Renal pelvis (tissue), 4 donors: ENCODE results near the gene STK32C. TPM values are rescaled to one million over a fixed set of nuclear protein-coding genes. Genes with fewer than 3 reads are reported as not detected.

Experiments used
- DNase-seq: peaks from one replicate; pipeline ENCODE4 v3.0.0-alpha.2; 2013
- polyA plus RNA-seq, 3 donors: library from polyadenylated mRNA; unstranded; fragments of 120-200 nt; gene quantifications; one replicate each; pipeline ENCODE4 v1.2.1, GENCODE V29; 2013; ENCODE audit not compliant: insufficient read length in 3 of 3

STK32C gene
- polyA plus RNA-seq, 3 donors: 11.6 to 15.4 (median 12.4) TPM

GRCh38 chr10:132199854-132200311 is 107.9 kb downstream of the STK32C start:
- no peak for DNase-seq

DNA sequence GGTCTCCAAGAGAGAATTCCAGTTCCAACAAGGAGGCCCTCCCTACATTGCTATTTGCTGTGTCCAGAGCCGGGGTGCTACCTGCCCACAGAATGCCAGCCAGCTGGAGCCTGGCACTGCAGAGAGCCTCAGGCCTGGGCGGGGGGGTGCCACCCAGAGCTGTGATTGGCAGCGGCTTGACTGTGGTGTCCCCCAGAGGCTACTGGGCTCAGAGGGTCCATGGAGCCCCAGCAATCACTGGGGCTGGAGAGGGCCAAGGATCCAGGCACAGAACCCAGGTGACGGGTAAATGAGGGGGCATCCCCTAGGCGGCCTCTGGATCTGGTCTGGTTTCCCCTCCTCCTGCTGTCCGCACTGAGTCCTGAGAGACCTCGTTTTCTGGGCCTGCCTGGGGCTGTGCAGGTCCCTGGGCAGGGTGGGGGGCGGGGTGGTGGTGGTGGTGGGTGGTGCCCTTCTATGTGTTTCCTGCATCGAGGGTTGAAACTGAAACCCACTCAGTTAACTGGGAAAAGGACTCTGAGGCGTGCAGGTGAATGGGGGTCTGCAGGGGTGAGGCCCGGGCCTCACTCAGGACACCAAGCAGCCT is 108.4 kb downstream of the STK32C start:
- no peak for DNase-seq

DNA sequence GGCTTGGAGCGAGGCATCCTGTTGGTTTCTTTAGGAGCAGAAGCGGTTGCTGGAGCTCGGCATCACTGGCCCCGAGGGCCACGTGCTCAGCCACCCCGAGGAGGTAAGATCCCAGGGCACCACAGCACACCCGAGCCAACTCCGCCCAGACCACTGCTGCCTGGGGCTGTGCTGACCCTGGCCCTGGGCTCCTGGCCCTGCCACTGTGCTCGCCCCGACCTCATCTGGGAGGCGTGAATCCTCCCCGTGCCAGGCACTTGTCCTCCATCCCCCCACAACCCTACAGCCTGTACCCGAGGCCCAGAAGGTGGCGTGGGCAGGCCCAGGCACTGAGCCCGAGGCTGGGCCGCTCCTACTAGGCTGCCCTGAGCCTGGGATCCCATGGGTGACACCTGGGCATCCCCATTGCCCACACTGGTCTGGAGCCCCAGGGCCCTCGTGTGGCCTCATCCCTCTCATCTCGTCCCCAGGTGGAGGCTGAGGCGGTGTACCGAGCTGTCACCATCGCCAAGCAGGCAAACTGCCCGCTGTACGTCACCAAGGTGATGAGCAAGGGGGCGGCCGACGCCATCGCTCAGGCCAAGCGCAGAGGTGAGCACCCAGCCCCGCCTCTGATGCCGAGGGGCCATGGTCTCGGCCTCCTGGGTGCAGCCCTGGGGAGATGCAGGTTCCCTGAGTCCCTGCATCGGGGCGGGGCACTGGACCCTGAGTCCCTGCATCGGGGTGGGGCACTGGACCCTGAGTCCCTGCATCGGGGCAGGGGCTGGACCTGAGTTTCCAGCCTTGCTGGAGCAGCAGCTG is 109.2 kb downstream of the STK32C start:
- no peak for DNase-seq

- no peak for DNase-seq
These were observed 109.7 kb downstream of the STK32C start for GRCh38 chr10:132198068-132198370.

- DNase-seq: no peak
These were observed 110.3 kb downstream of the STK32C start for GRCh38 chr10:132197271-132198067.

DNA sequence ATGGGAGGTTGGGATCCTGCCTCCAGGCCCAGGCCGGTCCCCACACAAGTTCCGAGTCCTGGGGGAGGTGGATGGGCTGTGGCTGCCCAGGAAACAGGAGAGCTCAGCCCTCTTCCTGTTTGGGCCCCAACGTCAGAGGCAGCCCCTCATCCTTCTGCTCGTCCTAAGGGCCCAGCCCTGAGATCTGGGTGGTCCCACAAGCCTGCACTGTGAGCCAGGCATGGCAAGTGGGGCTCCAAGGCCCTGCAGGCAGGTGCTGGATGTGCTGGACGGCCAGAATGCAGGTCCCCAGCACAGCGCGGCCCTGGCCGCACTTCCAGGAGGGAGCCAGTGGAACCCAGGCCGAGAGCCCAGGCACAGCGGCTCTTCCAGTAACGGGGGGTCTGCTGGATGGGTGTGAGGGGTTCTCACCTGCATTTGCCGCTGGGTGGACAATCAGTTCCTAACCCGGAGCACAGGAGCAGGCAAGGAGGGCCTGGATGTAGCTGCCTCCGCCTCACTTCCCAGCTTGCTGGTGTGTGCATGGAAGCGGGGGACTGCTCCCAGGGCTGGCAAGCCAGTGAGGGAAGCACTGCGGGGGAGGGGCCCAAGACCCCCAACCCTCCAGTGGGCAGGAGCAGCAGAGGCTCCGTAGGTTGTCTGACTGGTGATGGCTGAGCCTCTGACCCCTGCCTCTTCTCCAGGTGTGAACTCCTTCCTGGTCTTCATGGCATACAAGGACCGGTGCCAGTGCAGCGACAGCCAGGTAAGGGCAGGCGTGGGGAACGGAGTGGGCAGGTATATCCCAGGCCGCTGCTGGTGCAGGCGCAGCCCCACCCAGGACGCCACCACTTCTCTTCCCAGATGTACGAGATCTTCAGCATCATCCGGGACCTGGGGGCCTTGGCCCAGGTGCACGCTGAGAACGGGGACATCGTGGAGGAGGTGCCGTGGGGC is 111.3 kb downstream of the STK32C start:
- DNase-seq: no peak

GRCh38 chr10:132195366-132196075 is 112.2 kb downstream of the STK32C start:
- no peak for DNase-seq

DNA sequence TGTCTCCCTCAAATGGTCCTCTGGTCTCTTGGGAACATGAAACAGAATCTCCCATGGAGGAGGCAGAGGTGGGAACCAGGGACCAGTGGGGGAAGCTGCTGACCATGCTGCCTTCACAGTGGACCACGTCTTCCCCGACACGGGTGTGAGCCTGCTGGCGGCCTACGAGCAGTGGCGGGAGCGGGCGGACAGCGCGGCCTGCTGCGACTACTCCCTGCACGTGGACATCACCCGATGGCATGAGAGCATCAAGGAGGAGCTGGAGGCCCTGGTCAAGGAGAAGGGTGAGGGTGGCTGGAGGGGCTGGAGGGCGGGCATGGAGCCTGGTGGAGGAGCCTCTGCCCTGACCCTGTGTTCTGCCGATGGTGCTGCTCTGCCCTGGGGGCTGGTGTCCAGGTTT is 113.0 kb downstream of the STK32C start:
- DNase-seq: no peak

- DNase-seq: no peak
These were observed 113.7 kb downstream of the STK32C start for GRCh38 chr10:132193907-132194552.

- DNase-seq: no peak
These were observed 114.6 kb downstream of the STK32C start for GRCh38 chr10:132192991-132193665.

DNA sequence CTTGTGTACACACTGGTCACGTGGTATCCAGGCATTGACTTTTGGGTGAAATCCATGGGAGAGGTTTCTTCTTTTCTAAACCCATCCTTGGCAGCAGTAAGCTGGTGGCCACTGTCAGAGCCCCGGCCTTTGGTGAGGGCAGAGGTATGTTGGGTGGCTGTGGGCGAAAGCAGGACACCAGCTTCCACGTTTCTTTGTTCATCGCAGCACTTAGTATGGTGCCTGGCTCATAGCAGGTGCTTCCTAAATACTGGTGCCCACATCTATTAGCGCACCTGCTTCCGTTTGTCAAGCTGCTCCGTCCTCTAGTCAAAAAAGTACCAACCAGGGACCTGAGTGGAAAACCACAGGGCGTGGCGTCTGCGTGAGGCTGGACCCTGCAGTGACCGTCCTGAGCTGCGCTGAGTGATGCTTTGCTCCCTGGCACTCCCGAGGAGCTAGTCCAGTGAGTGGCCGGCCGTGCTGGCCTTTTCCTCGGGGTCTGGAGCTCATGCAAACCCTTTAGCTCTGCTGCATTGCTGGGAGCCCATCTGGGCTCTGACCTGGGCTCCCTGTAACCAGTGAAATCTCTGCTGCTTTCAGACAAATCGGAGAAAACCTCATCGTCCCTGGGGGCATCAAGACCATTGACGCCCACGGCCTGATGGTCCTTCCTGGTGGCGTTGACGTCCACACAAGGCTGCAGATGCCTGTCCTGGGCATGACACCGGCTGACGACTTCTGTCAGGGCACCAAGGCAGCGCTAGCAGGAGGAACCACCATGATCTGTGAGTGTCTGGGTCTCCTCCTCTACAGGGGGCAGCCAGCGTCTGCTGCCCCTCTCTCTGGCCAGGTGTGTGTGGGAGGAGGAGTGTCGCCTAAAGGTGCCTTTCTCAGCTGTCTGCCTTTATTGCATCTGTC is 115.4 kb downstream of the STK32C start:
- no peak for DNase-seq

DNA sequence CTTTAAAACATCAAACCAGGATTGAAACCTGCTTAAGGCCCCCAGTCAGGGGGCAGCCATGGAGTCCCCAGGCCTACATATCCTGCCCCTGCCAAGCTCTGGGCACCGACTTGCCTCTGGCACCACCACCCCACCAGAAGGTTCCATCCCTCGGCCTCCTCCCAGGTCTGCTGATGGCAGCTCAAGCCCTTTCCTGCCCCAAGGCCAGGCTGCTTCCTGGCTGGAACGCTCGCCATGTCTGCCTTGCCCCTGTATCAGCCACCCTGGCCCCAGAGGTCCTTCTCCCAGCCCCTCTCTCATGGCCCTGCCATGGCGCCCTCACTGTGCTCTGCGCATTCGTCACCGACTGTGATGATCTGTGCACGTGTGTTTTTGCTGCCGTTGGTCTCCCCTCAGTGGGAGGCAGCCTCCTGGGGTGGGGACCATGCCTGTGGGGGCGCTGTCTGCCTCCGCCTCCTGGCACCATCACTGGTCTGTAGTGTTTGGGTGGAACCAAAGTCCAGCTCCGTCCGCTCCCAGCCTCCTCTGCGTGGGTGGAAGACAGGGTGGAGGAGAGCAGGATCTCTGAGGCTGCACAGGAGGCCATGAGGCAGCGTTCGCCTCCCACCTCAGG is 117.8 kb downstream of the STK32C start:
- no peak for DNase-seq

GRCh38 chr10:132189016-132189415 is 118.7 kb downstream of the STK32C start:
- DNase-seq: no peak

DNA sequence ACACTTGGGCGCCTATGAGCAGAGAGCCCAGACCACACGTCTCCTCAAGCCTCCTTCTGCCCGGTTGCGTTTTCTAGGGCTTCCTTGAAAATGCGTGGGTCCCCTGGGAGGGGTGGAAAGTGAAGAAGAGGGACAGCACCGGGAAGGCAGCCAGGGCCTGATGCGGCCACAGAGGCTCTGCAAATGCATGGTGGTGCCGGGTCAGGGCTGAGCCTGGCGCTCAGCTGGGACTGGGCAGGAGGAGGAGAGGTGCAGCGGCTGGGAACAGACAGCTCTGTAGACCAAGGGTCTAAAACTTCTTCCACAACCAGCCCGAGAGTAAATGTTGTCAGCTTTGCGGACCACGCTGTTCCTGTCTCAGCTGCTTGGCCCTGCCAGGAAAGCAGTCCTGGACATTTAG is 119.4 kb downstream of the STK32C start:
- no peak for DNase-seq

- DNase-seq: no peak
These were observed 120.2 kb downstream of the STK32C start for GRCh38 chr10:132187430-132188138.

DNA sequence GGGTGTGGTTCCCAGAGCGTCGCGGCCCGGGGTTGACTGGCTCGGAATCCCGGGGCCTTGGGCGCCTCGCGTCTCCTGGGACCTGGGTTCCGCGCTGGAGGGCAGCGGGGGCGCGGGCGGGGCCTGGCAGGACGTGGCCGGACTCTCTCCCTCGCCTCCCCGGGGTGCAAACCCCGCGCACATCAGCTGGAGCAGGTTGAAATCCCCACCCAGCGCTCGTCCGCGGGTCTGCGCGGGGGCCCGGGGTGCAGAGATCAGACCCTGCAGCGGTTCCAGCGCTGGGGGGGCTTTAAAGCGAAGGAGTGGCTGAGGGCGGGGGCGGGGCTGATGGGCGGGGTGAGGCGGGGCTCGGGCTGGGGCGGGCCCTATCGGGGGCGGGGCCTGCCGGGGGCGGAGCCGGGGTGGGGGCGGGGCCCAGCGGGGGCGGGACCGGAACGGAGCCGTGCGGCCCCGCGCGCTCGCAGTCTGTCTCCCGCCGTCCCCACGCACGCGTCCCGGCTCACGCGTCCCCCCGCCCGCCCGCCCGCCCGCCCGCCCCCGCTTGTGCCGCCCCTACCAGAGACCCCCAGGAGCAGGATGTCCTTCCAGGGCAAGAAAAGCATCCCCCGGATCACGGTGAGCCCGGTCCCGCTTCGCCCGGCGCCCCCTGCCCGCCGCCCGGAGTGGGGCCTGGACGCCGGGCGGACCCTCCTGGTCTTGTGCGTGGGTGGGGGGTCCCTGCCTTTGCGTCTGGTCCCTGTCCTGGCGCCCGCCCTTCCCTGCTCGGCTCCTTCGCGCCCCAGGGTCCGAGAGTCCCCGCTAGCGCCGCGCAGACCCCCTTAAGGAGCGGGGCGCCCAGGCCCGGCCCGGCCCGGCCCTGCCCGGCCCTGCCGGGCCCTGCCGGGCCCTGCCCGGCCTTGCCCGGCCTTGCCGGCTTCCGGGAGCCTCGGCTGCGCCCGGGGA is 121.0 kb downstream of the STK32C start, which contains the start of gene DPYSL4:
DPYSL4 (plus strand) TSS at position 461 of the 942 bp plus-strand sequence; CDS start at position 577, 116 bp downstream.
- DNase-seq: no peak
